ENCODE measurements around the gene KAZN. TPM values are rescaled to one million over a fixed set of nuclear protein-coding genes. Genes with fewer than 3 reads are reported as not detected.

The KAZN gene
- total RNA-seq, 3 donors from 2014 or later, result 12.2 to 16.4 (median 16.2) TPM

GRCh38 chr1:15004396-15004795 lies 405.9 kb downstream of the KAZN start:
- H3K36me3 ChIP-seq, result no peaks in the 10 kb centered on the region
- no peak overlapping the region for H3K27ac ChIP-seq
- TF ChIP-seq POLR2A (IDR thresholded peaks at IDR 0.05), result no peak
- no peak for TF ChIP-seq POLR2AphosphoS5 (IDR thresholded peaks at IDR 0.05)
- no peak for TF ChIP-seq CTCF (IDR thresholded peaks at IDR 0.05)
- H3K27me3 ChIP-seq, result no peaks in the 10 kb centered on the region
- H3K4me1 ChIP-seq, result no peaks in the 10 kb centered on the region
- no peaks in the 10 kb centered on the region for H3K9me3 ChIP-seq
- DNase-seq (ENCODE audit: low spot score in 2 of 2), result no peak
- H3K4me3 ChIP-seq, result no peak overlapping the region
- intact Hi-C loops (cut with DNase I; ENCODE audit: low total_unique reads), result no loop called here

GRCh38 chr1:15005116-15005515 lies 406.6 kb downstream of the KAZN start:
- no peak for TF ChIP-seq CTCF (IDR thresholded peaks at IDR 0.05)
- no peaks in the 10 kb centered on the region for H3K4me1 ChIP-seq
- H3K4me3 ChIP-seq, result no peak overlapping the region
- H3K36me3 ChIP-seq, result no peaks in the 10 kb centered on the region
- no peak overlapping the region for H3K27ac ChIP-seq
- H3K27me3 ChIP-seq, result no peaks in the 10 kb centered on the region
- DNase-seq (ENCODE audit: low spot score in 2 of 2), result no peak
- H3K9me3 ChIP-seq, result no peaks in the 10 kb centered on the region
- intact Hi-C loops (cut with DNase I; ENCODE audit: low total_unique reads), result no loop called here

- Histone ChIP-seq H3K4me3 (no peak overlapping the region), H3K27me3 (no peaks in the 10 kb centered on the region), H3K9me3 (no peaks in the 10 kb centered on the region), H3K4me1 (no peaks in the 10 kb centered on the region), H3K27ac (peak overlapping the region; percentile 45 to 57), H3K36me3 (no peaks in the 10 kb centered on the region)
- TF ChIP-seq POLR2A (IDR thresholded peaks at IDR 0.05) (no peak), POLR2AphosphoS5 (IDR thresholded peaks at IDR 0.05) (no peak)
- intact Hi-C loops (cut with DNase I; ENCODE audit: low total_unique reads), result no loop called here
- DNase-seq (ENCODE audit: low spot score in 2 of 2), result no peak
Observed at GRCh38 chr1:15007368-15007767, 408.9 kb downstream of the KAZN start.

GRCh38 chr1:15007842-15008241 lies 409.4 kb downstream of the KAZN start:
- intact Hi-C loops (cut with DNase I; ENCODE audit: low total_unique reads), result no loop called here
- Histone ChIP-seq H3K27ac (peak overlapping the region; percentile 57 to 78), H3K4me3 (no peak overlapping the region), H3K27me3 (no peaks in the 10 kb centered on the region), H3K9me3 (no peaks in the 10 kb centered on the region), H3K4me1 (no peaks in the 10 kb centered on the region), H3K36me3 (no peaks in the 10 kb centered on the region)
- TF ChIP-seq POLR2A (IDR thresholded peaks at IDR 0.05) (no peak), POLR2AphosphoS5 (IDR thresholded peaks at IDR 0.05) (no peak), CTCF (IDR thresholded peaks at IDR 0.05) (no peak)
- DNase-seq (ENCODE audit: low spot score in 2 of 2), result no peak

GRCh38 chr1:15008783-15009729 lies 410.6 kb downstream of the KAZN start:
- TF ChIP-seq POLR2A (IDR thresholded peaks at IDR 0.05) (no peak), CTCF (IDR thresholded peaks at IDR 0.05) (no peak), POLR2AphosphoS5 (IDR thresholded peaks at IDR 0.05) (no peak)
- H3K27ac ChIP-seq, result peak overlapping the region; percentile 57 to 78

More at GRCh38 chr1:15008783-15009729, 410.6 kb downstream of the KAZN start:
- Histone ChIP-seq H3K9me3 (no peaks in the 10 kb centered on the region), H3K4me1 (no peaks in the 10 kb centered on the region), H3K4me3 (no peak overlapping the region), H3K27me3 (no peaks in the 10 kb centered on the region), H3K36me3 (no peaks in the 10 kb centered on the region)
- DNase-seq (ENCODE audit: low spot score in 2 of 2), result no peak
- intact Hi-C loops (cut with DNase I; ENCODE audit: low total_unique reads), result no loop called here
